Activated T-helper 1 cell treated with anti-CD3 and anti-CD28 coated beads, Interleukin-12 subunit alpha, Interleukin-12 subunit beta, Interleukin-2, Interleukin-4 antibody, amounts not matched to agents 30 ng/mL and 10 ng/mL and 1 ng/mL, durations not matched to agents 14 hours and 24 hours and 36 hours (primary cell): ENCODE measurements around the gene MAN1C1. TPM values are rescaled to one million over a fixed set of nuclear protein-coding genes. Genes with fewer than 3 reads are reported as not detected.

ENCODE experiments used
- DNase-seq: peaks from one replicate; pipeline ENCODE4 v3.0.0; 2021; ENCODE audit warnings: low spot score
- H3K27ac Mint-ChIP-seq: one replicate; pipeline ENCODE4 v1.8.0; 2021; ENCODE audit warnings: mild to moderate bottlenecking, mixed read lengths
- H3K27me3 Mint-ChIP-seq: one replicate; pipeline ENCODE4 v1.8.0; 2022; ENCODE audit warnings: mild to moderate bottlenecking, moderate library complexity, mixed read lengths; ENCODE audit not compliant: insufficient read depth
- H3K36me3 Mint-ChIP-seq: one replicate; pipeline ENCODE4 v1.8.0; 2021; ENCODE audit warnings: low read depth, mixed read lengths
- H3K4me1 Mint-ChIP-seq: one replicate; pipeline ENCODE4 v1.8.0; 2021; ENCODE audit warnings: low read depth, mixed read lengths
- H3K4me3 Mint-ChIP-seq: one replicate; pipeline ENCODE4 v1.8.0; 2021; ENCODE audit warnings: mild to moderate bottlenecking, moderate library complexity, mixed read lengths
- H3K9me3 Mint-ChIP-seq: one replicate; pipeline ENCODE4 v1.8.0; 2021; ENCODE audit warnings: mixed read lengths
- intact Hi-C: fragments of 100-400 bp; cut with micrococcal nuclease; formaldehyde crosslinking; loops from one replicate; pipeline ENCODE4 v1.15.1; 2024
- total RNA-seq: library from RNA; stranded (reverse); gene quantifications from 2 replicates; pipeline ENCODE4 v1.2.3, GENCODE V29; 2022

MAN1C1 gene
- total RNA-seq, 1 donor from 2014 or later = 0.83 TPM

DNA sequence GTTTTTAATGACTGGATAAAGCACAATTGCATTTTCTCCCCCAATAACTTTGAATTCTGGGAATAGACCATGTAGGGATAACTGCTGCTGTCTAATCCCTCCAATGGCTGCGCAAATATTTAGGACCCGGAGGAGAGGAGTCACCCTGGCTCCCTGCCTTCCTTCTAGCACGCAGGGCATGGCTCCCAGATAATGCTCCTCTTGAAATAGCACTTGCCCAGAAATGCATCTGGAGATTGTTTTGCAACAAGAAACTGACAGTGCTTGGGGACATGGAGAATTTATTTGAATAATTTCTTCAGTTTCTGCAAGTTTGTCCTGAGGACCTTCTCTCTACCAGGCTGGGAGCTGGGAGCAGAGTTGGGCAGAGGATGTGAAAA lies 83.5 kb downstream of the MAN1C1 start:
- H3K4me1 Mint-ChIP-seq = peaks cover 23% of the 10 kb centered on the region
- H3K27me3 Mint-ChIP-seq = peaks cover 60% of the 10 kb centered on the region
- no peaks in the 10 kb centered on the region for H3K36me3 Mint-ChIP-seq
- no peaks in the 10 kb centered on the region for H3K9me3 Mint-ChIP-seq
- no peak overlapping the region for H3K27ac Mint-ChIP-seq
- H3K4me3 Mint-ChIP-seq = no peak overlapping the region
- intact Hi-C loops = no loop called here
- no peak for DNase-seq

- Mint-ChIP-seq H3K27ac (no peak overlapping the region), H3K9me3 (no peaks in the 10 kb centered on the region), H3K36me3 (no peaks in the 10 kb centered on the region), H3K27me3 (peaks cover 60% of the 10 kb centered on the region), H3K4me3 (no peak overlapping the region), H3K4me1 (peaks cover 22% of the 10 kb centered on the region)
- DNase-seq = no peak
- intact Hi-C loops = no loop called here
Measured at GRCh38 chr1:25700626-25701025, 84.0 kb downstream of the MAN1C1 start.

DNA sequence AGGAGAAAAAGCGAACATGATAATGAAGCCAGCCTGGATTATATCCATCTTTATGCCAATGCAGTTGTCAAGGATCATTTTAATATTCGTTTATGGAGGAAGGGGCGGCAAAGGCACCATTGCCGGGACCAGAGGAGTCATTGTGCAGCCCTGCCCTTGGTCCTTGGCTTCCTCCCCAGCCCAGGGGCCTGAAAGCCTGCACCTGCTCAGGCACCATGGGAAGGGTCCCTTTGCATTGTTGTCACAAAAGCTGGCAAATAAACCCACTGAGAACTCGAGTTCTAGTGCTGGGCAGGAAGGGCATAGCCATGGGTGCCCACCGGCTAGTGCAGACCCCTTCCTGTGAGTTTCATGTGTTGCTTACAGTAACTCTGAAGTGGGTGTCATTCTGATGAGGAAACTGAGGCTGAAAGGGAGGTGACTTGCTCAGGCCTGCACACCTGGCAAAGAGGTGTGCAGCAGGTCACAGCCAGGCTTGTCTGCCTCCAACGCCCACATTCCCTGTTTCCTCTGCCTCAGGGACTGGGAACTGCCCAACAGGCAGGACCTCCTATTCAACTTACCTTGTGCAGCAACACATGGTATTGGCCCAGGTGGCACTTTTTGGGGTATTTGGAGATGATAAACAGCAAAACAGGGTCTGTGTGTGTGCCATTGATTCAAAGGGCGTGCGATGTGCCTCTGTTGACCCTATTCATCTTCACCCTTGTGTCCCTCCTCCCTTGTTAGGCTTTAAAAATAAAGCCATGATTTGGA lies 84.6 kb downstream of the MAN1C1 start:
- H3K9me3 Mint-ChIP-seq = no peaks in the 10 kb centered on the region
- peaks cover 60% of the 10 kb centered on the region for H3K27me3 Mint-ChIP-seq
- intact Hi-C loops = no loop called here
- DNase-seq = no peak
- no peak overlapping the region for H3K27ac Mint-ChIP-seq
- no peaks in the 10 kb centered on the region for H3K36me3 Mint-ChIP-seq
- H3K4me1 Mint-ChIP-seq = peaks cover 17% of the 10 kb centered on the region
- H3K4me3 Mint-ChIP-seq = no peak overlapping the region

DNA sequence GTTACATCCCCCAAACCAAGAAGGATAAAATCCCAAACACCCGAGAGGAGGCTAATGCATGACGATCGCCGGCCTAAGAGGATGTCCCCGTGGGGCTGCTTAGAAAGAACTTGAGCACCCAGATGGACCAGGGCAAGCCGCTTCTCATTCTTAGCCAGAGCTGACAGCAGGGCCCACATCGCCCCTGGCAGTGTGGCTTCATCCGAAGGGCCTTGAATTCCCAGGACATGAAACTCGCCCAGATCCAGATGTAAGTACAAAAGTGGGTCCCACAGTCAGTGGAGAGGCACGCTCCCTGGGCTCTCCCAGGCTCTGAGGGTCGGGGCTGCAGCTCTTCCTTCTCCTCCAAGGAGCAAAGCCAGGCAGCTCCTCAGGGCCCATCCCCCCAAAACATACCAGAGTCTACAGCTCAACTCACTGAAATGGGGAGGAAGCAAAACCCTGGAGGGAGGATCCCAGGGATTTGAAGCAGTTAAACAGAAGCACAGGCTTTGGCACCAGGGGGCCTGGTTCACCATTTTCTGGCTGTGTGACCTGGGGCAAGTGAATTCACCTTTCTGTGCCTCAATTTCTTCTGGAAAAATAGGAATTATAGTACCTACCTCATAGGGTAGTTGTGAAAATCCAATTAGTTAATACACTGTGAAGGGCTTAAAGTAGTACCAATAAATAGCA lies 85.6 kb downstream of the MAN1C1 start:
- Mint-ChIP-seq H3K27ac (no peak overlapping the region), H3K9me3 (no peaks in the 10 kb centered on the region), H3K36me3 (no peaks in the 10 kb centered on the region), H3K4me3 (no peak overlapping the region), H3K4me1 (peaks cover 16% of the 10 kb centered on the region), H3K27me3 (peaks cover 54% of the 10 kb centered on the region)
- intact Hi-C loops = no loop called here
- no peak for DNase-seq

- no peak overlapping the region for H3K27ac Mint-ChIP-seq
- H3K4me1 Mint-ChIP-seq = peaks cover 21% of the 10 kb centered on the region
- no peak for DNase-seq
- intact Hi-C loops = no loop called here
- H3K27me3 Mint-ChIP-seq = peaks cover 52% of the 10 kb centered on the region
- H3K36me3 Mint-ChIP-seq = no peaks in the 10 kb centered on the region
- no peaks in the 10 kb centered on the region for H3K9me3 Mint-ChIP-seq
- H3K4me3 Mint-ChIP-seq = no peak overlapping the region
Measured at GRCh38 chr1:25703041-25703440, 86.5 kb downstream of the MAN1C1 start.

- no peaks in the 10 kb centered on the region for H3K9me3 Mint-ChIP-seq
- no peak overlapping the region for H3K27ac Mint-ChIP-seq
Measured at GRCh38 chr1:25703671-25704266, 87.2 kb downstream of the MAN1C1 start.

DNA sequence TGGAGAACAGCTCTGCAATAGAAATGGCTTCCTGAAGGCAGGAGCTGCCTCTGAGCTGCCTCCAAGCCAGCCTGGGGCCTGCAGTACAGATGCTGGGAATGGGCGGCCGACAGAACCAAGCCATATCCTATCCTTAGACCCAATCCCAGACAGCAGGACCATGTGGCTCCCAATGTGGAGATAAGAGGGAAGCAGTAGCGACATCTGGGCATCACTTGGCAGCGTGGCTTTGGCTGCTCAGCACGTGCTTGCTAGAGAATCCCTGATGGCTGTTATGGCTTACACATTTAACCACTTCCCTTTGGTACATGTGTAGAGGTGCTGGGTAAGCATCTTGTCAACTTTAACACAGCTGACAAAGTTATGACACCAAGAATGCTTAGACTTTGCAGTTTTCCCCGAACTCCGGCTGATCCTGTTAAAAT lies 87.7 kb downstream of the MAN1C1 start:
- intact Hi-C loops = no loop called here
- no peak for DNase-seq
- Mint-ChIP-seq H3K9me3 (no peaks in the 10 kb centered on the region), H3K27ac (no peak overlapping the region), H3K27me3 (peaks cover 54% of the 10 kb centered on the region), H3K4me1 (peaks cover 21% of the 10 kb centered on the region), H3K4me3 (no peak overlapping the region), H3K36me3 (no peaks in the 10 kb centered on the region)

More at GRCh38 chr1:25703671-25704266, 87.2 kb downstream of the MAN1C1 start:
- intact Hi-C loops = no loop called here
- Mint-ChIP-seq H3K4me3 (no peak overlapping the region), H3K4me1 (peaks cover 21% of the 10 kb centered on the region), H3K27me3 (peaks cover 51% of the 10 kb centered on the region), H3K36me3 (no peaks in the 10 kb centered on the region)
- DNase-seq = no peak

- no peaks in the 10 kb centered on the region for H3K9me3 Mint-ChIP-seq
- intact Hi-C loops = no loop called here
- no peak overlapping the region for H3K27ac Mint-ChIP-seq
- peaks cover 48% of the 10 kb centered on the region for H3K27me3 Mint-ChIP-seq
- H3K4me1 Mint-ChIP-seq = peaks cover 23% of the 10 kb centered on the region
- H3K36me3 Mint-ChIP-seq = no peaks in the 10 kb centered on the region
- DNase-seq = no peak
- H3K4me3 Mint-ChIP-seq = no peak overlapping the region
Measured at GRCh38 chr1:25705699-25706098, 89.1 kb downstream of the MAN1C1 start.

DNA sequence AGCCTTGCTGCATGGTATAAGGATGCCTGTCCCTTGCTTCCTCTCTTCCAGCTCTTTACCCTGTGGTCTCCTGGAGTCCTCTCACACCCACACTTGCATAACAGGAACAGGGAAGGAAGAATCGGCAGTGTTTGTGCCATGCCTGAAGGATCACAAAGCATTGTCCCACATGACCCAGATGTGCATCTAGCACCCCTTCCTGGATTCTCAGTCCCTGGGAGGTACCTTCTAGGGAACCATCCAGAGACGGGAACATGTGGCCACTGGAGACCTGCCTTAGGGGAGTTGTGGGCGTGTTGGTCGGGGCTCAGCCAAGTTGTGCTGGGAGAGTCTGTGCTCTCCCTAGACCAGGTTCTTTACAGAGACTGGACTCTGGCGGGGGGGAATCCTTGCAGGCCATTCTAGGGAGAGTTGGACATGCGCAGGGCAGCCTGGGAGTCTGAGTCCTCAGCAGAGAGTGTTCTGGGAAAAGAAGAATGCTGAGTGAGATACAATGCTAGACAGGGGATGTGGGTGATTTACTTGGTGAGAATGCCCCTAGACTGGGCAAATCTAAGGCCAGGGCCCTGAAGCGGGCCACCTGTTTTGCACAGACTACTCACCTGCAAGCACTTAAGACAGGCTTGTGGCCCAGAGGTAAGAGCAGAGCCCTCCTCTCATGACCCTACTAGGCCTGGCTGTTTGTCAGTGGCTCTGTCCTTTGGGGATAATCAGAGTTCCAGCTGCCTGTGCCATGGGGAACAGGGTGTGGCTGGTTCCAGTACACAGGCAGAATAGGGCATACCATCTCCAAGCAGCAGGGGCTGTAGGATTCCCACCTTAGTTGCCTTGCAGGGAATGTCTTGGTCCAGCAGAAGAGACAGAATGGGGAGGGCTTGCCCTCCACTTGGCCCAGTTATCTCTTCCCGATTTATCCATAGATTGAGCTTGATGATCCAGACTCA lies 89.8 kb downstream of the MAN1C1 start:
- Mint-ChIP-seq H3K4me1 (peaks cover 30% of the 10 kb centered on the region), H3K36me3 (no peaks in the 10 kb centered on the region), H3K9me3 (no peaks in the 10 kb centered on the region), H3K27ac (no peak overlapping the region), H3K27me3 (peaks cover 52% of the 10 kb centered on the region), H3K4me3 (no peak overlapping the region)
- intact Hi-C loops = no loop called here
- no peak for DNase-seq

DNA sequence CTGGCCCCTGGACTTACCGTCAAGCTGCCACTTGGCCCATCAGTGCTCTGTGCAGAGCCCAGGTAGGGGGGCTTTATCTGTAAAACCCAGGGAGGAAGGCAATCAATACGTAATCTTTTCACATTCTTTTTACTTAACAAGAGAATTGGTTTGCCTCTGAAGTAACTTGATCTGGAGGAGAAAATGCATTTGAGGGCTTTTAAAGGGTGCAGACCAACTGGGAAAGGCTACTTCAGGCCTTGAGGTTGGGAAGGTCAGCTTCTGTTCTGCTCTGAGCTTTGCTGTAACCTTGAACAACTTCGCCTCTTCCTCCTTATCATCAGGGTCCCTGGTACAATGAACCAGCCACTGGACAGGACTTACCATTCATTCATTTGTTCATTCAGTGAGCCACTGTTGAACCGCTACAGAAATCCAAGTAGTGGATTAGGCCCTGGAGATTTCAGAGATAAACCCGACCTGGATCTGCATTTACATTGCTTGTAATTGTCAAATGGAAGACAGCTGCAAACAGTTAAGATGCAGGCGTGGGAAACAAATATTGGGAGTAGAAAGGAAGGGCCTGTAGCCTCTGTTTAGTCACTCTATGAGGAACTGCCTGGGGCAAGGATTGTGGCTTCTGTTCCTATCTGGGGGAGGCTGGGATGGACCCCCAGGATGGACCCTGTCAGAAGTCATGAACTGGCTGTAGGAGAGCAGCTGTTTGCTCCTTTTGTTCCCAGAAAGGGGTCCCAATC lies 90.9 kb downstream of the MAN1C1 start:
- Mint-ChIP-seq H3K36me3 (no peaks in the 10 kb centered on the region), H3K4me1 (peaks cover 39% of the 10 kb centered on the region), H3K27me3 (peaks cover 57% of the 10 kb centered on the region), H3K9me3 (no peaks in the 10 kb centered on the region), H3K27ac (no peak overlapping the region), H3K4me3 (no peak overlapping the region)
- intact Hi-C loops = no loop called here
- no peak for DNase-seq

DNA sequence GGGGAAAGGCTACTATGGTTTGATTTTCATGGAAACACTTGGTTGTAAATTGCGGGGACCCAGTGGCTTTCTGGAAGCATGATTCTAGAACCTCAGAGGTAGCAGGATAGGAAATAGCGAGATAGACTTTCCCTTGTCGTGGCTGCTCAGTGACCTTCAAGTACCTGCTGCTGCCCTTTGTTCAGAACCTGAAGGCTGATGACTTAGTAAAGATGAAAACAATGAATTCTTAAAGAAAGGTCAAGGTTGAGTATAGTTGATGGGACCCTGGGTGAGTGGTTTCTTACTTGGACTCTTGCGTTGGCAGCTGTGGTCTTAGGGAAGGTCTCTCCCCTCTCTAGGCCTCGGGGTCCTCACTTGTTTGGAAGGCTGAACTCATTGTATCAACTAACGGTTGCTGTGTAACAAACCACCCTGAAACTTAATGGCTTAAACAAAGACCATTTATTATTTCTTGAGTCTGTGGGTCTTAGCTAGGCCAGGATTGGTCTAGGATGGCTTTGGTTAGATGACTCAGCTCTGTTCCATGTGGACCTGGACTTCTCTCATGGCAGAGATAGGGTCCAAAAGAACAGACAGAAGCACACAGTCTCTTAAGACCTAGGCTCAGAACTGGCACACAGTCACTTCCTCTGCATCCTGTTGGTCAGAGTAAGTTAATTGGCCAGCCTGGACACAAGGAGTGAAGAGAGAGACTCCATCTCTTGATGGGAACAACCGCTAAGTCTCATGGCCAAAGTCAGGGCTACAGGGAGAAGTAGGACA lies 94.2 kb downstream of the MAN1C1 start:
- no peaks in the 10 kb centered on the region for H3K9me3 Mint-ChIP-seq
- no peak overlapping the region for H3K4me3 Mint-ChIP-seq
- H3K4me1 Mint-ChIP-seq = peaks cover 24% of the 10 kb centered on the region
- no peaks in the 10 kb centered on the region for H3K36me3 Mint-ChIP-seq
- no peak overlapping the region for H3K27ac Mint-ChIP-seq
- no peak for DNase-seq
- peaks cover 40% of the 10 kb centered on the region for H3K27me3 Mint-ChIP-seq
- intact Hi-C loops = no loop called here
